Fibroblast of skin of scalp (primary cell): ENCODE data around the gene MRPL14.

Source experiments
- DNase-seq: peaks from one replicate; pipeline ENCODE4 v3.0.0-alpha.2; 2013

MRPL14 gene

GRCh38 chr6:44122801-44123200 is 4.5 kb downstream of the MRPL14 start:
- no peak for DNase-seq

- no peak for DNase-seq
Measured at GRCh38 chr6:44120692-44121443, 6.4 kb downstream of the MRPL14 start.

GRCh38 chr6:44119704-44120262 is 7.5 kb downstream of the MRPL14 start:
- no peak for DNase-seq

- DNase-seq = no peak
Measured at GRCh38 chr6:44117397-44118128, 9.7 kb downstream of the MRPL14 start.

GRCh38 chr6:44116641-44117382 is 10.4 kb downstream of the MRPL14 start:
- DNase-seq = peak; percentile 87

- DNase-seq = no peak
Measured at GRCh38 chr6:44115866-44116265, 11.4 kb downstream of the MRPL14 start.

- no peak for DNase-seq
Measured at GRCh38 chr6:44113414-44113813, 13.8 kb downstream of the MRPL14 start.

GRCh38 chr6:44111434-44112417 is 15.5 kb downstream of the MRPL14 start:
- DNase-seq = no peak

GRCh38 chr6:44110966-44111365 is 16.3 kb downstream of the MRPL14 start:
- no peak for DNase-seq

GRCh38 chr6:44110005-44110676 is 17.1 kb downstream of the MRPL14 start:
- no peak for DNase-seq

GRCh38 chr6:44109212-44109611 is 18.0 kb downstream of the MRPL14 start:
- DNase-seq = no peak

- no peak for DNase-seq
Measured at GRCh38 chr6:44108471-44108870, 18.8 kb downstream of the MRPL14 start.

- DNase-seq = no peak
Measured at GRCh38 chr6:44107017-44107416, 20.2 kb downstream of the MRPL14 start.

- no peak for DNase-seq
Measured at GRCh38 chr6:44105993-44106740, 21.1 kb downstream of the MRPL14 start.

GRCh38 chr6:44105146-44105545 is 22.1 kb downstream of the MRPL14 start:
- DNase-seq = no peak

GRCh38 chr6:44104481-44105021 is 22.7 kb downstream of the MRPL14 start:
- no peak for DNase-seq

- peak; percentile 12 for DNase-seq
Measured at GRCh38 chr6:44102527-44102926, 24.7 kb downstream of the MRPL14 start.

GRCh38 chr6:44101832-44102231 is 25.4 kb downstream of the MRPL14 start:
- DNase-seq = no peak

- peak; percentile 31 for DNase-seq
Measured at GRCh38 chr6:44100088-44100550, 27.1 kb downstream of the MRPL14 start.

- DNase-seq = no peak
Measured at GRCh38 chr6:44099192-44099591, 28.1 kb downstream of the MRPL14 start.
